ENCODE measurements around the gene G0S2. TPM values are rescaled to one million over a fixed set of nuclear protein-coding genes. Genes with fewer than 3 reads are reported as not detected.

Gene G0S2
- total and polyA plus RNA-seq, 4 donors: 9.6 to 347 (median 166) TPM

DNA sequence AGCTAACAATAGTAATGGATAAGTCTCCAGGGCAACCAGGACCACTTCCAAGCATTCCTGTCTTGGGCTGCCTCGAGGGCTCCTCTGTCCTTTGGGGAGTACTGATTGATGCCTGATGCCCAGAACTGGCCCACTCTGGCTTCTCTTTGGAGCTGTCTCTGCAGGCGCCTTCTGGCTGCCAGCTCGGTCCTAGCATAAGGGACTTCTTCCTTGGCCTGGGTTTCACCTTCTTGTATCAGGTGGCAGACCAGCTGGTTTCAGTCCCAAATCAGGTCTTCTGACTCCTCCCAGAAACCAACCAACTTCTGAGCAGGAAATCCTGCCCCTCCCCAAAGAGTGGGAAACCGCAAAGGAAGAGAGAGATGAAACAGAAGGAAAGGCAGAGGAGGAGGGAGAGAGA lies 10.6 kb downstream of the G0S2 start (continued):
- TF ChIP-seq RAD21 (IDR thresholded peaks at IDR 0.05): no peak

GRCh38 chr1:209686322-209686721 lies 11.1 kb downstream of the G0S2 start:
- no peak for TF ChIP-seq ATF3 (IDR thresholded peaks at IDR 0.05)
- WGBS: 81% methylated on average over 4 of the region's 4 CpGs
- no peaks in the 10 kb centered on the region for H3K27me3 ChIP-seq (ENCODE audit: control insufficient read depth in 4 of 4, insufficient read depth in 4 of 4, low read length in 3 of 4)
- H3K9ac ChIP-seq (ENCODE audit: low read depth in 1 of 2, low read length in 2 of 2): no peak overlapping the region
- no peak for DNase-seq (ENCODE audit: low spot score)
- H3K9me3 ChIP-seq (ENCODE audit: control insufficient read depth in 4 of 4, low read length in 3 of 4): no peaks in the 10 kb centered on the region
- no peak overlapping the region for H3K4me3 ChIP-seq (ENCODE audit: low read depth in 1 of 3, low read length in 3 of 3)
- H3K27ac ChIP-seq (ENCODE audit: low read depth in 1 of 2, low read length in 2 of 2): no peak overlapping the region
- H3K36me3 ChIP-seq (ENCODE audit: control insufficient read depth in 4 of 4, insufficient read depth in 3 of 4, low read depth in 1 of 4, low read length in 3 of 4): no peaks in the 10 kb centered on the region
- H3K4me1 ChIP-seq (ENCODE audit: control insufficient read depth in 4 of 4, insufficient read depth in 4 of 4, low read length in 3 of 4): no peaks in the 10 kb centered on the region

DNA sequence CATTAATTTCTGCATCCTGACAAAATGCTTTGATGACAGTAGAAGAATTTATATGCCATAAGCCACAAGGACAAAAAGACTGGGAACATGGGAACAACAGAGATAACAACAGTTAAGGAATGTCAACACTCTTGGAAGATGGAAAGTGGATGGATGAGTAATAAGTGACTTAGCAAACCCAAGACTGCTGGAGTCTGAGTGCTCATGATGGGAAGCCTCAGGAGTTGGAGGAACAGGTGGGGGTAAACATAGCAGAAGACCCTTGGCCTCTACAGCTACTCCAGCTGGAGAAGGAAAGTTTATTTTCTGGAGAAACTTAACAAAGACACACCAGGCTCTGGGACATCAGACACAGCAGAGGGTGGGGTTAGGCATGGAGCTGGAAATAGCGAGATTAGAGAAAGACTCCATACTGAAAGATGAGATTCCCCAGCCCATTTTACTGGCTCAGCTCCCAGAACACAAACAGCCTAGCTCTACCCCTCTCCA lies 13.6 kb downstream of the G0S2 start:
- Histone ChIP-seq H3K4me1 (ENCODE audit: control insufficient read depth in 4 of 4, insufficient read depth in 4 of 4, low read length in 3 of 4) (peaks cover 0 to 4% (median 0%) of the 10 kb centered on the region in 4 donors), H3K4me3 (ENCODE audit: low read depth in 1 of 3, low read length in 3 of 3) (no peak overlapping the region), H3K9me3 (ENCODE audit: control insufficient read depth in 4 of 4, low read length in 3 of 4) (no peaks in the 10 kb centered on the region), H3K27ac (ENCODE audit: low read depth in 1 of 2, low read length in 2 of 2) (no peak overlapping the region), H3K36me3 (ENCODE audit: control insufficient read depth in 4 of 4, insufficient read depth in 3 of 4, low read depth in 1 of 4, low read length in 3 of 4) (no peaks in the 10 kb centered on the region), H3K27me3 (ENCODE audit: control insufficient read depth in 4 of 4, insufficient read depth in 4 of 4, low read length in 3 of 4) (no peaks in the 10 kb centered on the region), H3K9ac (ENCODE audit: low read depth in 1 of 2, low read length in 2 of 2) (no peak overlapping the region)
- WGBS: 82% methylated on average over 1 of the region's 1 CpG
- DNase-seq (ENCODE audit: low spot score): no peak
- no peak for TF ChIP-seq FOXA2 (IDR thresholded peaks at IDR 0.05)
- peak; percentile 42 for TF ChIP-seq NR2F2 (IDR thresholded peaks at IDR 0.05)
- no peak for TF ChIP-seq RXRA (IDR thresholded peaks at IDR 0.05)
- TF ChIP-seq GABPA (IDR thresholded peaks at IDR 0.05 in 1 of 2, conservative IDR thresholded peaks at IDR 0.05 in 1 of 2): no peak
- no peak for TF ChIP-seq RAD21 (IDR thresholded peaks at IDR 0.05)
- TF ChIP-seq REST (IDR thresholded peaks at IDR 0.05): no peak
- TF ChIP-seq, protein P1, sequence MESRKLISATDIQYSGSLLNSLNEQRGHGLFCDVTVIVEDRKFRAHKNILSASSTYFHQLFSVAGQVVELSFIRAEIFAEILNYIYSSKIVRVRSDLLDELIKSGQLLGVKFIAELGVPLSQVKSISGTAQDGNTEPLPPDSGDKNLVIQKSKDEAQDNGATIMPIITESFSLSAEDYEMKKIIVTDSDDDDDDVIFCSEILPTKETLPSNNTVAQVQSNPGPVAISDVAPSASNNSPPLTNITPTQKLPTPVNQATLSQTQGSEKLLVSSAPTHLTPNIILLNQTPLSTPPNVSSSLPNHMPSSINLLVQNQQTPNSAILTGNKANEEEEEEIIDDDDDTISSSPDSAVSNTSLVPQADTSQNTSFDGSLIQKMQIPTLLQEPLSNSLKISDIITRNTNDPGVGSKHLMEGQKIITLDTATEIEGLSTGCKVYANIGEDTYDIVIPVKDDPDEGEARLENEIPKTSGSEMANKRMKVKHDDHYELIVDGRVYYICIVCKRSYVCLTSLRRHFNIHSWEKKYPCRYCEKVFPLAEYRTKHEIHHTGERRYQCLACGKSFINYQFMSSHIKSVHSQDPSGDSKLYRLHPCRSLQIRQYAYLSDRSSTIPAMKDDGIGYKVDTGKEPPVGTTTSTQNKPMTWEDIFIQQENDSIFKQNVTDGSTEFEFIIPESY (IDR thresholded peaks at IDR 0.05): no peak
- no peak for TF ChIP-seq HNF4A (conservative IDR thresholded peaks at IDR 0.05)

GRCh38 chr1:209689477-209689876 lies 14.3 kb downstream of the G0S2 start:
- Histone ChIP-seq H3K9me3 (ENCODE audit: control insufficient read depth in 4 of 4, low read length in 3 of 4) (no peaks in the 10 kb centered on the region), H3K4me1 (ENCODE audit: control insufficient read depth in 4 of 4, insufficient read depth in 4 of 4, low read length in 3 of 4) (peaks cover 0 to 4% (median 0%) of the 10 kb centered on the region in 4 donors), H3K4me3 (ENCODE audit: low read depth in 1 of 3, low read length in 3 of 3) (no peak overlapping the region), H3K27me3 (ENCODE audit: control insufficient read depth in 4 of 4, insufficient read depth in 4 of 4, low read length in 3 of 4) (no peaks in the 10 kb centered on the region), H3K27ac (ENCODE audit: low read depth in 1 of 2, low read length in 2 of 2) (no peak overlapping the region), H3K36me3 (ENCODE audit: control insufficient read depth in 4 of 4, insufficient read depth in 3 of 4, low read depth in 1 of 4, low read length in 3 of 4) (no peaks in the 10 kb centered on the region), H3K9ac (ENCODE audit: low read depth in 1 of 2, low read length in 2 of 2) (no peak overlapping the region)
- TF ChIP-seq, protein P1 (IDR thresholded peaks at IDR 0.05): no peak
- DNase-seq (ENCODE audit: low spot score): no peak
- 79% methylated on average over 4 of the region's 4 CpGs for WGBS
